Lower leg skin (tissue), 4 donors: ENCODE measurements around the gene UBE2E2. TPM values are rescaled to one million over a fixed set of nuclear protein-coding genes. Genes with fewer than 3 reads are reported as not detected.

Experiments
- DNase-seq, 2 donors: peaks; one replicate each; pipeline ENCODE4 v3.0.0-alpha.2; 2019; ENCODE audit warnings: low spot score in 2 of 2
- H3K4me3 ChIP-seq: fragments of 200-600 bp; sonication (generic); 2 replicates; pipeline ENCODE4 v1.5.1; 2017; ENCODE audit warnings: mild to moderate bottlenecking, low read depth; ENCODE audit not compliant: poor library complexity, severe bottlenecking
- POLR2A ChIP-seq, 2 donors: fragments of 450-650 bp; IDR thresholded peaks; one replicate each; pipeline ENCODE4 v1.6.1; 2016 to 2017; ENCODE audit warnings: antibody characterized with exemption in 2 of 2, mild to moderate bottlenecking in 1 of 2, moderate library complexity in 1 of 2
- WGBS, 2 donors: methylation state at CpG; one replicate each; pipeline ENCODE4 v1.1.5; 2018; 5-methylcytosine and 5-hydroxymethylcytosine counted together
- intact Hi-C: fragments of 100-400 bp; cut with DNase I; formaldehyde crosslinking; loops from one replicate; pipeline ENCODE4 v1.15.0; 2023; ENCODE audit warnings: low total_unique reads
- total RNA-seq, 4 donors: library from RNA; depleted of rRNA; stranded (reverse); fragments of >200 nt; gene quantifications; one replicate each; pipeline ENCODE4 v1.1.0, GENCODE V29; 2016
- TF ChIP-seq, protein P1 (sequence below), 3 donors: fragments of 450-650 bp; IDR thresholded peaks; one replicate each; pipeline ENCODE4 v1.5.1; 2016; ENCODE audit warnings: antibody characterized with exemption in 3 of 3, mild to moderate bottlenecking in 3 of 3, moderate library complexity in 2 of 3

UBE2E2 gene
- total RNA-seq, 4 donors from 2014 or later: 20.0 to 54.7 (median 33.3) TPM

DNA sequence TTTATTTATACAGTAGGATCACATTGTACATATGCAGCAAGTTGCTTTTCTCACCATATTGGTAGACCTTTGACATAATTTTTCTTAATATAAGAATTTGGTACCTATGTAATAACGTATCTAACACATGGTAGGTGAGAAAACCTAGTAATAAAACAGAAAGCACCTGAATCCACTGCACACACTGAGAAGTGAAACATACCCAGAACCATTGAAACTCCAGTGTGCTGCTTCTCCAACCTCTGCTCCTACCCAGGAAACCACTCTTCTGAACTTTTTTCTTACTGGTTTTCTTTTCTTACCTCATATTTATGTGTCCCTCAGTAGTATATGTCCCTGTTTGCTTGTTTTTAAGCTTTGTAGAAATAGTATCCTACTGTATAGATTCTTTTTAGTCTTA, 293.0 kb downstream of the UBE2E2 start:
- 90% methylated on average over 1 of the region's 1 CpG for WGBS, 2 donors
- intact Hi-C loops: no loop called here
- DNase-seq: no peak

DNA sequence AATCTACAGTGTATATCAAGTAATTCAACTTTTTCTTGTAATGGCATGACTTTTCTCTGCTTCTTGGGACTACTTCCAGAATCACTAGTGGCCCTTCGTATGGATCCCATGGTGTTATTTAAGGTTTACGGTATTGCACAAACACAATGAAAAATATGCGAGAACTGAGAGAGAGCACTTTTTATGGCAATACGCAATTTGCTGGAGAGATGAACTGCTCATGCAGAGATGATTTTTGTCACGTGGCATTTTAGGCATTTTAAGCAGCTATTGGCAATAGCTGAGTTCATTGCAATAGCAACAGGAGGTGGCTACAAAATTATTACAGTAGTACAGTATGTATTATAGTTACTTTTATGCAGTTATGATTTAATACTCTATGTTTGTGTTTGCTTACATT, 294.0 kb downstream of the UBE2E2 start:
- no peak for DNase-seq
- 87% methylated on average over 5 of the region's 5 CpGs for WGBS, 2 donors
- no peak overlapping the region for H3K4me3 ChIP-seq
- intact Hi-C loops: no loop called here
- no peak for TF ChIP-seq POLR2A (IDR thresholded peaks at IDR 0.05)
- TF ChIP-seq, protein P1, sequence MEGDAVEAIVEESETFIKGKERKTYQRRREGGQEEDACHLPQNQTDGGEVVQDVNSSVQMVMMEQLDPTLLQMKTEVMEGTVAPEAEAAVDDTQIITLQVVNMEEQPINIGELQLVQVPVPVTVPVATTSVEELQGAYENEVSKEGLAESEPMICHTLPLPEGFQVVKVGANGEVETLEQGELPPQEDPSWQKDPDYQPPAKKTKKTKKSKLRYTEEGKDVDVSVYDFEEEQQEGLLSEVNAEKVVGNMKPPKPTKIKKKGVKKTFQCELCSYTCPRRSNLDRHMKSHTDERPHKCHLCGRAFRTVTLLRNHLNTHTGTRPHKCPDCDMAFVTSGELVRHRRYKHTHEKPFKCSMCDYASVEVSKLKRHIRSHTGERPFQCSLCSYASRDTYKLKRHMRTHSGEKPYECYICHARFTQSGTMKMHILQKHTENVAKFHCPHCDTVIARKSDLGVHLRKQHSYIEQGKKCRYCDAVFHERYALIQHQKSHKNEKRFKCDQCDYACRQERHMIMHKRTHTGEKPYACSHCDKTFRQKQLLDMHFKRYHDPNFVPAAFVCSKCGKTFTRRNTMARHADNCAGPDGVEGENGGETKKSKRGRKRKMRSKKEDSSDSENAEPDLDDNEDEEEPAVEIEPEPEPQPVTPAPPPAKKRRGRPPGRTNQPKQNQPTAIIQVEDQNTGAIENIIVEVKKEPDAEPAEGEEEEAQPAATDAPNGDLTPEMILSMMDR (IDR thresholded peaks at IDR 0.05): no peak

More for the DNA sequence above, 293.0 kb downstream of the UBE2E2 start:
- H3K4me3 ChIP-seq: no peak overlapping the region
- TF ChIP-seq, protein P1 (IDR thresholded peaks at IDR 0.05): no peak
- no peak for TF ChIP-seq POLR2A (IDR thresholded peaks at IDR 0.05)

DNA sequence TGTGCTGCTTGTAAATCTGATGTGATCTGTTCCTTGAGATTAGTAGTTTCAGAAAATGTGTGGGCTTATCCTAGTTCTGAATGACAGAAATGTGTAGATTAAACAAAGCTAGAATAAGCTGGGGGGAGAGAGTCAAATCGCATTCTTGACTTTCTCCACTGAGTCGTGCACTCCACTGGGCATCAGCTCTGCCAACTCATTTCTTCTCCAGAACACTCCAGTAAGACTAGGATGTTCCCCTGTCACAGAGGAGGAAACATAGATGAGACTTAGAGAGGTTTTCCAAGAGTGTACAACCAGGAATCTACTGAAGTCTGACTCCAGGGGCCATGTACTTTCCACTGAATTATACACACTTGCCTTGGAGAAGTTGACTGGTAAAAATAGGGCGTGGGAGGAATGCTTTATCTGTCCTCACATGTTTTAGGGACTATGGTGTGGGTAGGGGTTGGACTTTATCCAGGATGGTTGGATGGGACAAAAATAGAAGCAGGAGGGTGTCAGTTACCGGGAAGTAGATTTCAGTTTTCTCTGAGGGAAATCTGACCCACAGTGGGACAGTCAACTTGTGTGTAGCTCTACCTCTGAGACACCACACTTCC, 298.2 kb downstream of the UBE2E2 start:
- intact Hi-C loops: no loop called here
- TF ChIP-seq, protein P1 (IDR thresholded peaks at IDR 0.05): no peak
- no peak for TF ChIP-seq POLR2A (IDR thresholded peaks at IDR 0.05)
- 59 to 64% methylated on average over 4 of the region's 4 CpGs for WGBS, 2 donors
- DNase-seq: no peak
- no peak overlapping the region for H3K4me3 ChIP-seq

DNA sequence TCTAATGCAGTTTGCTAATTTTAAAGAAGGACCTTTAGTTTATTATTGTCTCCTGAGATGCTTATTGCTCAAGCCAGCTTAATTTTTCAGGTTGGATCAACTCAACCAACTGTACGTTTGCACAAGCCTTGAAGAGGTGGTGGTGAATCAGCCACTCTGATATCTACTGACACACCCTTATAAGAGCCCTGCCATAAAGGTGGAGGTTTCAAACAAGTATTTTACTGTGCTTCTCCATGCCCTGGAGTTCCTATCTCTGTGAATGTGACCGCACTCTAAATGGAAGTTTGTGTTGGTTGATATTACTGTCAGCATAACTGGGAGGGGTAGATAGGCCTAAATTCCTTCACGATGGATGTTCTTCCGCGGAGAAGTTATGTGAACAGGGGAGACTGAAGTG, 305.3 kb downstream of the UBE2E2 start:
- TF ChIP-seq POLR2A (IDR thresholded peaks at IDR 0.05): no peak
- TF ChIP-seq, protein P1 (IDR thresholded peaks at IDR 0.05): no peak
- H3K4me3 ChIP-seq: no peak overlapping the region
- intact Hi-C loops: no loop called here
- no peak for DNase-seq
- WGBS, 2 donors: 91 to 97% methylated on average over 5 of the region's 5 CpGs

DNA sequence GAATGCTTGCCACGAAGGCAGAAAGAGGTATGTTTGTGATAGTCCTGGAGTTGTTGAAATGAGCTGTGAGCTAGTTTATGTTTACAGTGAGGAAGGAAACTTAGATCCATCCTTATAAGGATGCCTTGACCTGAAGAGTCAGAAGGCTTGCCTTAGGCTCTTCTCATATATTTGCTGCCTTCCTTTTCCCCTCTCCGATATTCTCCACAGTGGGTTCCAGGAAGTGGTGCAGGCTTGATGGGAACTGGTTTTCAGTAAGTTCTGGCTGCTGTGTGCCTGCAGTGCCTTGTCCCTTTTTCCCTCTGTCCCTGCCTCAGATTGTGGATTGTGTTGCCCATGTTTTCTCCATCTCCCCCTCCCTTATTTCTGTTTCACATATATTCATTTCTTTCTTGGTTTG, 315.3 kb downstream of the UBE2E2 start:
- no peak for DNase-seq
- H3K4me3 ChIP-seq: no peak overlapping the region
- intact Hi-C loops: no loop called here
- WGBS, 2 donors: 83 to 84% methylated on average over 2 of the region's 2 CpGs
- no peak for TF ChIP-seq POLR2A (IDR thresholded peaks at IDR 0.05)
- TF ChIP-seq, protein P1 (IDR thresholded peaks at IDR 0.05): no peak
